Neural cell (in vitro differentiated cells): ENCODE data around the gene CAMK2D. TPM values are rescaled to one million over a fixed set of nuclear protein-coding genes. Genes with fewer than 3 reads are reported as not detected.

Source experiments
- H2AFZ ChIP-seq: fragments of 200-600, 300-800 bp; sonication (generic), shearing (Covaris generic); 2 replicates; pipeline ENCODE4 v1.6.0; 2014; ENCODE audit warnings: low read depth, mild to moderate bottlenecking, antibody characterized with exemption, low read length, moderate library complexity
- H3F3A ChIP-seq: fragments of 200-600 bp; shearing (Covaris generic); 2 replicates; pipeline ENCODE4 v1.6.1; 2016; ENCODE audit warnings: mild to moderate bottlenecking, moderate library complexity, mixed read lengths, antibody characterized with exemption, low read length; ENCODE audit not compliant: insufficient read depth, poor library complexity, severe bottlenecking
- H3K27ac ChIP-seq: fragments of 200-600, 300-800 bp; sonication (generic), shearing (Covaris generic); 2 replicates; pipeline ENCODE4 v1.5.1; 2014; ENCODE audit warnings: mild to moderate bottlenecking, low read length, moderate library complexity
- H3K27me3 ChIP-seq: fragments of 300-800, 200-600 bp; sonication (generic), shearing (Covaris generic); 2 replicates; pipeline ENCODE4 v1.6.0; 2014; ENCODE audit warnings: mild to moderate bottlenecking, low read depth, low read length, moderate library complexity; ENCODE audit not compliant: insufficient read depth
- H3K36me3 ChIP-seq: fragments of 300-800, 200-600 bp; sonication (generic), shearing (Covaris generic); 2 replicates; pipeline ENCODE4 v1.5.1; 2014; ENCODE audit warnings: mild to moderate bottlenecking, antibody characterized with exemption, low read length, moderate library complexity; ENCODE audit not compliant: insufficient read depth
- H3K4me2 ChIP-seq: fragments of 300-800, 200-600 bp; sonication (generic), shearing (Covaris generic); 2 replicates; pipeline ENCODE4 v1.6.0; 2014; ENCODE audit warnings: mild to moderate bottlenecking, low read length
- H3K4me3 ChIP-seq: fragments of 300-800, 200-600 bp; sonication (generic), shearing (Covaris generic); 2 replicates; pipeline ENCODE4 v1.5.1; 2014; ENCODE audit warnings: mild to moderate bottlenecking, low read length, moderate library complexity
- H3K79me2 ChIP-seq: fragments of 200-600 bp; shearing (Covaris generic); replicated peaks from 2 replicates; pipeline ENCODE4 v1.6.0; 2014; ENCODE audit warnings: mild to moderate bottlenecking, low read length, moderate library complexity; ENCODE audit not compliant: insufficient read depth
- H3K9ac ChIP-seq: fragments of 300-800, 200-600 bp; sonication (generic), shearing (Covaris generic); 2 replicates; pipeline ENCODE4 v1.6.1; 2016; ENCODE audit warnings: mild to moderate bottlenecking, low read length, mixed read lengths
- H3K9me2 ChIP-seq: fragments of 200-600 bp; shearing (Covaris generic); 2 replicates; pipeline ENCODE4 v1.6.1; 2016; ENCODE audit warnings: mild to moderate bottlenecking, low read length, mixed read lengths; ENCODE audit not compliant: insufficient read depth
- H3K9me3 ChIP-seq: fragments of 200-600, 300-800 bp; sonication (generic), shearing (Covaris generic); 2 replicates; pipeline ENCODE4 v1.6.1; 2016; ENCODE audit warnings: mild to moderate bottlenecking, mixed run types, low read length, moderate library complexity, mixed read lengths
- H4K20me1 ChIP-seq: fragments of 200-600 bp; shearing (Covaris generic); 2 replicates; pipeline ENCODE4 v1.6.1; 2016; ENCODE audit warnings: mild to moderate bottlenecking, mixed run types; ENCODE audit not compliant: insufficient read depth
- EP300 ChIP-seq: fragments of 450-650 bp; conservative IDR thresholded peaks from 2 replicates; pipeline ENCODE4 v1.6.1; 2014; ENCODE audit warnings: antibody characterized with exemption, mild to moderate bottlenecking, moderate library complexity; ENCODE audit not compliant: poor library complexity, severe bottlenecking
- EZH2 ChIP-seq: fragments of 200-600, 300-800 bp; shearing (Covaris generic), sonication (generic); IDR thresholded peaks from 2 replicates; pipeline ENCODE4 v1.6.1; 2014; ENCODE audit warnings: antibody characterized with exemption, low read length, borderline replicate concordance, mild to moderate bottlenecking; ENCODE audit not compliant: insufficient read depth, poor library complexity, severe bottlenecking
- MXI1 ChIP-seq: fragments of 450-650 bp; conservative IDR thresholded peaks from 2 replicates; pipeline ENCODE4 v1.6.1; 2014; ENCODE audit warnings: antibody characterized with exemption, mild to moderate bottlenecking; ENCODE audit not compliant: poor library complexity, severe bottlenecking
- POLR2AphosphoS5 ChIP-seq: IDR thresholded peaks from 2 replicates; pipeline ENCODE4 v1.6.1; 2012
- RAD21 ChIP-seq: fragments of 450-650 bp; conservative IDR thresholded peaks from 2 replicates; pipeline ENCODE4 v1.6.1; 2014; ENCODE audit warnings: antibody characterized with exemption, mild to moderate bottlenecking, moderate library complexity
- REST ChIP-seq: IDR thresholded peaks from 2 replicates; pipeline ENCODE4 v1.6.1; 2012; ENCODE audit warnings: borderline replicate concordance
- SMC3 ChIP-seq: fragments of 450-650 bp; conservative IDR thresholded peaks from 2 replicates; pipeline ENCODE4 v1.6.1; 2014; ENCODE audit warnings: antibody characterized with exemption, mild to moderate bottlenecking, moderate library complexity; ENCODE audit not compliant: poor library complexity
- TAF1 ChIP-seq: IDR thresholded peaks from 2 replicates; pipeline ENCODE4 v1.6.1; 2012; ENCODE audit warnings: low read depth
- polyA plus RNA-seq: library from polyadenylated mRNA; depleted of rRNA; stranded (reverse); fragments of >200 nt; gene quantifications from 2 replicates; pipeline ENCODE4 v1.2.3, GENCODE V29; 2014
- TF ChIP-seq, protein P1 (sequence below): fragments of 450-650 bp; IDR thresholded peaks from 2 replicates; pipeline ENCODE4 v1.5.1; 2014; ENCODE audit warnings: antibody characterized with exemption, mild to moderate bottlenecking, moderate library complexity; ENCODE audit not compliant: poor library complexity, severe bottlenecking

CAMK2D gene
- polyA plus RNA-seq, 1 donor from 2014 or later = 27.1 TPM

DNA sequence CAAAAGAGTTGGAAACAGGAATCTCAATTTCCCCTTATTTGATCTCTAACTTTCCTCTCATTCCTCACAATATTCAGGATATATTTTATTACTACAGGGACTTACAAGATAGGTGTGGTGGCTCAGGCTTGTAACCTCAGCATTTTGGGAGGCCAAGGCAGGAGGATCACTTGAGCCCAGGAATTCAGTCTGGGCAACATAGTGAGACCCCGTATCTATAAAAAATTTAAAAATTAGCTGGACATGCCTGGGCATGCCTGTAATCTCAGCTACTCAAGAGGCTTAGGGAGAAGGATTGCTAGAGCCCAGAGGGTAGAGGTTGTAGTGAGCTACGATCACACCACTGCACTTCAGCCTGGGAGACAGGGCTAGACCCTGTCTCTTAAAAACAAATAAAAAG lies 200.4 kb downstream of the CAMK2D start:
- Histone ChIP-seq H3K4me2 (no peak overlapping the region), H3K79me2 (no peaks in the 10 kb centered on the region)

DNA sequence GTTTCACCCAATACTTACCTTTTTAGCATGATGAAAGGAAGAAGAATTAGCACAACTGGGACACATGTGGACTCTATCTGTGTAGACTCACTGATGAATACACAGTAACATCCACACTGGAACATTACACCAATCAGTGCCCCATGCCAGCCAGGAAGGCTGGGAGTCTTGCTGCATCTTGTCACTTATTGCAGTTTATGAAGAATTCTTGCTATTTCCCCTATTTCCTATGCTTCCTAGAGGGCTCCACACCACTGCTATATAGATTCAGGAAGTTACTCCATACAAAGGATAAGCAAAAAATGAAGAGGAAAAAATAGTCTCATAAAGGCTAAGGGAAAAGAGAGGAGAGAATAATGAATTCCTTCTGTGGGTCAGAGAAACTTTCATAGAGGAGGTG lies 201.0 kb downstream of the CAMK2D start:
- H3F3A ChIP-seq = no peaks in the 10 kb centered on the region
- no peak overlapping the region for H3K27ac ChIP-seq
- no peaks in the 10 kb centered on the region for H3K9me3 ChIP-seq
- H3K36me3 ChIP-seq = no peaks in the 10 kb centered on the region
- no peak overlapping the region for H3K4me3 ChIP-seq
- H3K9ac ChIP-seq = no peak overlapping the region
- H2AFZ ChIP-seq = no peak overlapping the region
- H3K27me3 ChIP-seq = no peaks in the 10 kb centered on the region
- H4K20me1 ChIP-seq = no peaks in the 10 kb centered on the region
- H3K79me2 ChIP-seq = no peaks in the 10 kb centered on the region
- H3K9me2 ChIP-seq = no peaks in the 10 kb centered on the region
- H3K4me2 ChIP-seq = no peak overlapping the region
- TF ChIP-seq EP300 (no peak), RAD21 (no peak), POLR2AphosphoS5 (no peak), MXI1 (no peak), SMC3 (no peak), TAF1 (no peak), EZH2 (no peak)
- TF ChIP-seq, protein P1, sequence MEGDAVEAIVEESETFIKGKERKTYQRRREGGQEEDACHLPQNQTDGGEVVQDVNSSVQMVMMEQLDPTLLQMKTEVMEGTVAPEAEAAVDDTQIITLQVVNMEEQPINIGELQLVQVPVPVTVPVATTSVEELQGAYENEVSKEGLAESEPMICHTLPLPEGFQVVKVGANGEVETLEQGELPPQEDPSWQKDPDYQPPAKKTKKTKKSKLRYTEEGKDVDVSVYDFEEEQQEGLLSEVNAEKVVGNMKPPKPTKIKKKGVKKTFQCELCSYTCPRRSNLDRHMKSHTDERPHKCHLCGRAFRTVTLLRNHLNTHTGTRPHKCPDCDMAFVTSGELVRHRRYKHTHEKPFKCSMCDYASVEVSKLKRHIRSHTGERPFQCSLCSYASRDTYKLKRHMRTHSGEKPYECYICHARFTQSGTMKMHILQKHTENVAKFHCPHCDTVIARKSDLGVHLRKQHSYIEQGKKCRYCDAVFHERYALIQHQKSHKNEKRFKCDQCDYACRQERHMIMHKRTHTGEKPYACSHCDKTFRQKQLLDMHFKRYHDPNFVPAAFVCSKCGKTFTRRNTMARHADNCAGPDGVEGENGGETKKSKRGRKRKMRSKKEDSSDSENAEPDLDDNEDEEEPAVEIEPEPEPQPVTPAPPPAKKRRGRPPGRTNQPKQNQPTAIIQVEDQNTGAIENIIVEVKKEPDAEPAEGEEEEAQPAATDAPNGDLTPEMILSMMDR = no peak

More for the DNA sequence above, 200.4 kb downstream of the CAMK2D start:
- Histone ChIP-seq H3K27me3 (no peaks in the 10 kb centered on the region), H3K36me3 (no peaks in the 10 kb centered on the region), H3K4me3 (no peak overlapping the region), H2AFZ (no peak overlapping the region), H3F3A (no peaks in the 10 kb centered on the region), H3K9me3 (no peaks in the 10 kb centered on the region), H3K9ac (no peak overlapping the region), H3K9me2 (no peaks in the 10 kb centered on the region), H3K27ac (no peak overlapping the region), H4K20me1 (no peaks in the 10 kb centered on the region)
- TF ChIP-seq RAD21 (no peak), EZH2 (no peak), POLR2AphosphoS5 (no peak), TAF1 (no peak), EP300 (no peak), MXI1 (no peak), REST (no peak), SMC3 (no peak)
- TF ChIP-seq, protein P1 = no peak
